Ishikawa (cell line): ENCODE data around the gene CNGA4.

Experiments
- CEBPB ChIP-seq: IDR thresholded peaks from 2 replicates; pipeline ENCODE4 v1.6.1; 2012
- CREB1 ChIP-seq: IDR thresholded peaks from 2 replicates; pipeline ENCODE4 v1.6.1; 2012; ENCODE audit warnings: low read depth
- EGR1 ChIP-seq: IDR thresholded peaks from 2 replicates; pipeline ENCODE4 v1.6.1; 2012
- EP300 ChIP-seq: IDR thresholded peaks from 2 replicates; pipeline ENCODE4 v1.6.1; 2012; ENCODE audit warnings: borderline replicate concordance
- FOXM1 ChIP-seq: IDR thresholded peaks from 2 replicates; pipeline ENCODE4 v1.6.1; 2012; ENCODE audit warnings: low read depth, borderline replicate concordance
- NFIC ChIP-seq: IDR thresholded peaks from 2 replicates; pipeline ENCODE4 v1.6.1; 2012
- RAD21 ChIP-seq: IDR thresholded peaks from 2 replicates; pipeline ENCODE4 v1.6.1; 2012; ENCODE audit warnings: low read depth
- REST ChIP-seq: IDR thresholded peaks from 2 replicates; pipeline ENCODE4 v1.6.1; 2012; ENCODE audit warnings: low read depth, mild to moderate bottlenecking
- TAF1 ChIP-seq: IDR thresholded peaks from 2 replicates; pipeline ENCODE4 v1.6.1; 2012; ENCODE audit warnings: low read depth, mild to moderate bottlenecking
- TCF12 ChIP-seq: IDR thresholded peaks from 2 replicates; pipeline ENCODE4 v1.6.1; 2012; ENCODE audit warnings: low read depth
- TEAD4 ChIP-seq: IDR thresholded peaks from 2 replicates; pipeline ENCODE4 v1.6.1; 2012
- YY1 ChIP-seq: IDR thresholded peaks from 2 replicates; pipeline ENCODE4 v1.6.1; 2012; ENCODE audit warnings: low read depth
- ZBTB7A ChIP-seq: IDR thresholded peaks from 2 replicates; pipeline ENCODE4 v1.6.1; 2012; ENCODE audit warnings: low read depth
- TF ChIP-seq, protein P1 (sequence below): IDR thresholded peaks from 2 replicates; pipeline ENCODE4 v1.6.1; 2012
- TF ChIP-seq, protein P2 (sequence below): IDR thresholded peaks from 2 replicates; pipeline ENCODE4 v1.6.1; 2012

CNGA4 gene

GRCh38 chr11:6197466-6198200 is 41.3 kb upstream of the CNGA4 start:
- TF ChIP-seq, protein P1, sequence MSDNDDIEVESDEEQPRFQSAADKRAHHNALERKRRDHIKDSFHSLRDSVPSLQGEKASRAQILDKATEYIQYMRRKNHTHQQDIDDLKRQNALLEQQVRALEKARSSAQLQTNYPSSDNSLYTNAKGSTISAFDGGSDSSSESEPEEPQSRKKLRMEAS: no peak
- TF ChIP-seq TCF12: no peak

- TF ChIP-seq, protein P2, sequence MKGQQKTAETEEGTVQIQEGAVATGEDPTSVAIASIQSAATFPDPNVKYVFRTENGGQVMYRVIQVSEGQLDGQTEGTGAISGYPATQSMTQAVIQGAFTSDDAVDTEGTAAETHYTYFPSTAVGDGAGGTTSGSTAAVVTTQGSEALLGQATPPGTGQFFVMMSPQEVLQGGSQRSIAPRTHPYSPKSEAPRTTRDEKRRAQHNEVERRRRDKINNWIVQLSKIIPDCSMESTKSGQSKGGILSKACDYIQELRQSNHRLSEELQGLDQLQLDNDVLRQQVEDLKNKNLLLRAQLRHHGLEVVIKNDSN: no peak
- TF ChIP-seq TEAD4 (no peak), TCF12 (no peak)
Measured at GRCh38 chr11:6199174-6199810, 39.6 kb upstream of the CNGA4 start, which contains the start of gene OR52W1. OR52W1 (plus strand) TSS chr11:6199224; CDS start chr11:6199224, 0 bp downstream.

GRCh38 chr11:6200975-6201374 is 37.9 kb upstream of the CNGA4 start:
- TF ChIP-seq CREB1: no peak
- TF ChIP-seq, protein P2: no peak
- TF ChIP-seq, protein P1: no peak
- TF ChIP-seq TAF1: no peak
- no peak for TF ChIP-seq EGR1
- TF ChIP-seq FOXM1: no peak
- TF ChIP-seq YY1: no peak
- no peak for TF ChIP-seq RAD21
- TF ChIP-seq CEBPB: no peak
- TF ChIP-seq ZBTB7A: no peak
- no peak for TF ChIP-seq EP300
- TF ChIP-seq NFIC: no peak
- no peak for TF ChIP-seq REST
- TF ChIP-seq TEAD4: no peak
- no peak for TF ChIP-seq TCF12

DNA sequence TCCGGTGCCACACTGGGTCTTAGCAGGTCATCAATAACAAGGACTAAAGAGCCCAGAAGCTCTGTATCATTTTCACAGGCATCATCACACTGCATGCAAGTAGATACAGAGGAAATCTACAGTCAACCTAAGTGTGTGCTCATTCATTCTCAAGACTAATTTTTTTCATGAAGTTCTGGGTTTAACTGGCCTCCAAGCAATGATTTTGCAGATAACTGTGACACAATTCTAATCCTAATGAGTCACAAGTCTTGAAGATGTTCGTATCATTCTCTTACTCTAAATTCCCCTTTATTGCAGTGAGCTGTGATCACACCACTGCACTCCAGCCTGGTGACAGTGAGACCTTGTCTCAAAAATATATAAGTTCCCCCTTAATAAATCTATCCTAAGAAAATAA is 37.4 kb upstream of the CNGA4 start:
- TF ChIP-seq FOXM1 (no peak), EGR1 (no peak), RAD21 (no peak), NFIC (no peak), EP300 (no peak), ZBTB7A (no peak), TEAD4 (no peak), TAF1 (no peak), REST (no peak), CREB1 (no peak), CEBPB (no peak), TCF12 (no peak), YY1 (no peak)
- TF ChIP-seq, protein P2: no peak
- TF ChIP-seq, protein P1: no peak

GRCh38 chr11:6202041-6202440 is 36.8 kb upstream of the CNGA4 start:
- TF ChIP-seq, protein P1: no peak
- TF ChIP-seq NFIC (no peak), CREB1 (no peak), TAF1 (no peak)
